Fibroblast of pulmonary artery (primary cell): ENCODE measurements around the gene VPS13D.
"Not testable (repeated sequence)": the region's sequence is repeated elsewhere in the genome, so short reads cannot be mapped to it uniquely, and the experiment has no call there.

ENCODE experiments used
- DNase-seq: peaks from one replicate; pipeline ENCODE4 v3.0.0-alpha.2; 2010; ENCODE audit warnings: low read depth
- H3K4me3 ChIP-seq: replicated peaks from 2 replicates; pipeline ENCODE4 v1.5.1; 2011; ENCODE audit warnings: low read depth, mild to moderate bottlenecking, control low read depth, low read length, moderate library complexity
- CTCF ChIP-seq: IDR thresholded peaks from 2 replicates; pipeline ENCODE4 v1.5.1; 2011; ENCODE audit warnings: mild to moderate bottlenecking, control low read depth, low read length, inconsistent platforms; ENCODE audit errors: missing control alignments

The VPS13D gene

GRCh38 chr1:12536023-12536639, 306.3 kb downstream of the VPS13D start:
- no peak for DNase-seq
- no peak for TF ChIP-seq CTCF

GRCh38 chr1:12537294-12537693, 307.5 kb downstream of the VPS13D start:
- DNase-seq: no peak
- H3K4me3 ChIP-seq: no peak overlapping the region
- no peak for TF ChIP-seq CTCF

More at GRCh38 chr1:12536023-12536639, 306.3 kb downstream of the VPS13D start:
- no peak overlapping the region for H3K4me3 ChIP-seq

- DNase-seq: no peak
- no peak for TF ChIP-seq CTCF
- H3K4me3 ChIP-seq: no peak overlapping the region
These were observed 308.2 kb downstream of the VPS13D start for GRCh38 chr1:12537906-12538461.

- DNase-seq, H3K4me3 ChIP-seq: not testable (repeated sequence)
These were observed 308.7 kb downstream of the VPS13D start for GRCh38 chr1:12538536-12538935.

GRCh38 chr1:12539320-12539704, 309.5 kb downstream of the VPS13D start:
- H3K4me3 ChIP-seq: no peak overlapping the region
- no peak for TF ChIP-seq CTCF
- DNase-seq: no peak

- peak; percentile 94 for DNase-seq
- H3K4me3 ChIP-seq: no peak overlapping the region
- TF ChIP-seq CTCF: no peak
These were observed 310.1 kb downstream of the VPS13D start for GRCh38 chr1:12539705-12540579.

- no peak overlapping the region for H3K4me3 ChIP-seq
- TF ChIP-seq CTCF: no peak
- no peak for DNase-seq
These were observed 310.9 kb downstream of the VPS13D start for GRCh38 chr1:12540580-12541273.
